DMS153 treated with DMSO at 0.1 percent for 48 hours (cell line): ENCODE data around the gene PDLIM5.
A peak's percentile ranks its signal among the peaks of the same experiment; 100 is the strongest.
"Not testable (repeated sequence)": the region's sequence is repeated elsewhere in the genome, so short reads cannot be mapped to it uniquely, and the experiment has no call there.

ENCODE experiments used
- DNase-seq: peaks from one replicate; lab custom pipeline; 2025; ENCODE audit not compliant: unreplicated experiment; lab: John Stamatoyannopoulos, UW

Gene PDLIM5

GRCh38 chr4:94490437-94490836 is 38.7 kb downstream of the PDLIM5 start:
- DNase-seq = no peak

GRCh38 chr4:94491322-94491721 is 39.6 kb downstream of the PDLIM5 start:
- DNase-seq = no peak

- DNase-seq = no peak
These were observed 43.7 kb downstream of the PDLIM5 start for GRCh38 chr4:94495408-94495807.

- DNase-seq = no peak
These were observed 45.9 kb downstream of the PDLIM5 start for GRCh38 chr4:94497690-94498089.

- DNase-seq = no peak
These were observed 46.8 kb downstream of the PDLIM5 start for GRCh38 chr4:94498502-94498901.

- DNase-seq = no peak
These were observed 48.9 kb downstream of the PDLIM5 start for GRCh38 chr4:94500685-94501084.

- no peak for DNase-seq
These were observed 52.8 kb downstream of the PDLIM5 start for GRCh38 chr4:94504545-94504944.

- DNase-seq = no peak
These were observed 55.1 kb downstream of the PDLIM5 start for GRCh38 chr4:94506822-94507221.

GRCh38 chr4:94507281-94507680 is 55.5 kb downstream of the PDLIM5 start:
- no peak for DNase-seq

GRCh38 chr4:94507708-94508107 is 56.0 kb downstream of the PDLIM5 start:
- DNase-seq = no peak

- no peak for DNase-seq
These were observed 56.6 kb downstream of the PDLIM5 start for GRCh38 chr4:94508296-94508695.

GRCh38 chr4:94508806-94509205 is 57.1 kb downstream of the PDLIM5 start:
- no peak for DNase-seq

GRCh38 chr4:94511591-94511990 is 59.8 kb downstream of the PDLIM5 start:
- DNase-seq = no peak

GRCh38 chr4:94513532-94513931 is 61.8 kb downstream of the PDLIM5 start:
- DNase-seq = not testable (repeated sequence)

- DNase-seq = no peak
These were observed 63.6 kb downstream of the PDLIM5 start for GRCh38 chr4:94515365-94515764.

GRCh38 chr4:94516067-94516466 is 64.3 kb downstream of the PDLIM5 start:
- peak; percentile 11 for DNase-seq

GRCh38 chr4:94516999-94517398 is 65.3 kb downstream of the PDLIM5 start:
- no peak for DNase-seq

GRCh38 chr4:94517492-94517891 is 65.8 kb downstream of the PDLIM5 start:
- no peak for DNase-seq

- no peak for DNase-seq
These were observed 67.3 kb downstream of the PDLIM5 start for GRCh38 chr4:94519019-94519418.

- DNase-seq = no peak
These were observed 68.4 kb downstream of the PDLIM5 start for GRCh38 chr4:94519925-94520789.

- DNase-seq = no peak
These were observed 71.4 kb downstream of the PDLIM5 start for GRCh38 chr4:94523033-94523580.

- DNase-seq = no peak
These were observed 71.9 kb downstream of the PDLIM5 start for GRCh38 chr4:94523617-94524016.
